ENCODE results near the gene FOS. TPM values are rescaled to one million over a fixed set of nuclear protein-coding genes. Genes with fewer than 3 reads are reported as not detected.
"Not testable (repeated sequence)": the region's sequence is repeated elsewhere in the genome, so short reads cannot be mapped to it uniquely, and the experiment has no call there.

Gene FOS
- total RNA-seq, 1 experiment from 2014 or later = 3.1 TPM

DNA sequence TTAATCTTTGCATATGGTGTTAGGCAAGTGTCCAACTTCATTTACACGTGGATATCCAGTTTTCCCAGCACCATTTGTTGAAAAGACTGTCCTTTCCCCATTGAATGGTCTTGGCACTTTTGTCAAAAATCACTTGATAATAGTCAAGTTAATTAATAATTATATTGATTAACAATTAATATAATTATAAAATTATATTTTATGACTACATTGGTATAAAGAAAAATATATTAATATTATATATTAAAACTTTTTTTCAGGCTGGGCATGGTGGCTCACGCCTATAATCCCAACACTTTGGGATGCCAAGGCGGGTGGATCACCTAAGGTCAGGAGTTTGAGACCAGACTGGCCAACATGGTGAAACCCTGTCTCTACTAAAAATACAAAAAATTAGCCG lies 27.8 kb downstream of the FOS start:
- H3K9me3 ChIP-seq (replicated peaks); H3K27me3 ChIP-seq; H3K27ac ChIP-seq; DNase-seq; H3K36me3 ChIP-seq; H3K4me1 ChIP-seq; H3K4me3 ChIP-seq: not testable (repeated sequence)

DNA sequence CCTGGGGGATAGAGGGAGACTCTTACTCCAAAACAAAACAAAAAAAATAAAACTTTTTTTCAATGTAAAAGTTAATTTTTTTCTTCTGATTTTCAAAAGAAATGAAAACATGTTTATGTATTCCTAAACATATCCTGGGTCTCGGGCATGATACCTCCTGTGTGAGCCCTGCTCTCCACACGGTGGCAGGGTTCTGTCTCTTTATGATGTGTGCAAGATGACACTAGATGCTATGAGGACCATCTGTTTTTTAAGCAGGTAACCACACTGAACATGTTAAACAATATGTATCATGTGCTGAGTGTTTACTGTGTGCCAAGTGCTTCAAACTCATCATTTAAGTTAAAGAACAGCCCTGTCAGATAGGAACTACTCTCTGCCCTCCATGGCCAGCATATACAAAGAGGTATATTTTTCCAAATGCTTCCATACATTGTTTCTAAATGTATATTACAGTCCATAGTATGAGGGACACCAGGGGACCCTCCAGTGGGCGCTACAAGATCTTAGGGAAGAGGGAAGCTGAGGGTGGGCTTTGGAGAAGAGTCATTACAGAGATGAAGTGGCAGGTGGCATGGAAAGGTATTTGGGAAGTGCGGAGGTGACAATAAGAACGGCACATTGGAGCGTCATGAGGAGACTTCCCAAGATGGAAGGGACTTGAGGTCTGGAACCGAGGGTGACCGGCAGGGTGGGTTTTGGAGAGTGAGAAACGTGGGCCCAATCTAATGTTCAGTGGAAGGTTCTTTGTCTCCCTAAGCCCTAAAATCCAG lies 28.5 kb downstream of the FOS start:
- H3K27ac ChIP-seq = no peak overlapping the region
- no peaks in the 10 kb centered on the region for H3K36me3 ChIP-seq
- no peaks in the 10 kb centered on the region for H3K27me3 ChIP-seq
- peaks cover 8% of the 10 kb centered on the region; the same call in 1 of the 2 replicates for H3K4me1 ChIP-seq
- DNase-seq = peak; percentile 18 to 37
- no peaks in the 10 kb centered on the region for H3K9me3 ChIP-seq (replicated peaks)
- no peak overlapping the region for H3K4me3 ChIP-seq

DNA sequence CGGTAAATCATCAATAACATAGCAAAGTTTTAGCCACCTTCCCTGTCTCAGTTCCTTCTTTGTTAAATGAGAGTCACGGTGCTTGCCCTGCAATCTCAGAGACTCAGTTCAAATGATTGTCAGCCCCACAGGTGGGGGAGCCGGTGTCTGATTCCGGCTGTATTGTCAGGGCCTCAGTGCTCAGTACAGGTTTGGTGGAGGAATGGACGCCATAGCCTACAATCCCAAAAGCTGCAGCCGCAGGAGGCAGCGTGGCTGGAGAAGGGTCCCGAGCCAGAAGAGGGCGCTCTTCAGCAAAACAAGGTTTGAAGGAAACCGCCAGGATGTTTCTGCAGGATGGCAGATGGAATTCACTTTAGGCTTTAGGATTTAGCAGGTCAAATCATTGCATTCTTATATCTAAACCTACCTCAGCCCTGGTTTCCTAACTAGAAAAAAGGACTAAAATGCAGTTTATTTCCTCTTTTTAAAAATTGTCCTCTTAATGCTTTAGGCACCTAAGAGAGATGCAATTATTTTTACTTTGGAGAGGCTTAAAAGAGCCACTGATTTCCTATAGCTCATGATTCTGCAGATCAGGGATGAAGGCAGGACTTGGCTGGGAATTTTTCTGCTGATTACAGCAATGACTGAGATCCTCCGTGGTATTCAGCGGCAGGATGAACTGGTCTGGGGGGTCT lies 29.2 kb downstream of the FOS start:
- H3K9me3 ChIP-seq (replicated peaks) = no peaks in the 10 kb centered on the region
- H3K36me3 ChIP-seq = no peaks in the 10 kb centered on the region
- no peak overlapping the region for H3K4me3 ChIP-seq
- DNase-seq = peak; percentile 73 to 90
- peaks cover 8% of the 10 kb centered on the region; the same call in 1 of the 2 replicates for H3K4me1 ChIP-seq
- H3K27ac ChIP-seq = no peak overlapping the region
- H3K27me3 ChIP-seq = no peaks in the 10 kb centered on the region

DNA sequence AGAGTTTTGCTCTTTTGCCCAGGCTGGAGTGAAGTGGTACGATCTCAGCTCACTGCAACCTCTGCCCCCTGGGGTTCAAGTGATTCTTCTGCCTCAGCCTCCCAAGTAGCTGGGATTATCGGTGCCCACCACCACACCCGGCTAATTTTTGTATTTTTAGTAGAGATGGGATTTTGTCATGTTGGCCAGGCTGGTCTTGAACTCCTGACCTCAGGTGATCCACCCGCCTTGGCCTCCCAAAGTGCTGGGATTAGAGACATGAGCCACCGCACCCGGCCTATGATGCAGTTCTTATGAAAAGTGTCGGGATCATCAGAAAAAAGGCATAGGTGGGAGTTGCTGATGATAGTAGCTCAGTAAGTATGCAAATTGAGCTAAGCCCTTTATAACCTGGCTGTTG lies 30.4 kb downstream of the FOS start:
- H3K4me1 ChIP-seq; H3K36me3 ChIP-seq; H3K27ac ChIP-seq; DNase-seq; H3K4me3 ChIP-seq; H3K27me3 ChIP-seq; H3K9me3 ChIP-seq (replicated peaks): not testable (repeated sequence)

DNA sequence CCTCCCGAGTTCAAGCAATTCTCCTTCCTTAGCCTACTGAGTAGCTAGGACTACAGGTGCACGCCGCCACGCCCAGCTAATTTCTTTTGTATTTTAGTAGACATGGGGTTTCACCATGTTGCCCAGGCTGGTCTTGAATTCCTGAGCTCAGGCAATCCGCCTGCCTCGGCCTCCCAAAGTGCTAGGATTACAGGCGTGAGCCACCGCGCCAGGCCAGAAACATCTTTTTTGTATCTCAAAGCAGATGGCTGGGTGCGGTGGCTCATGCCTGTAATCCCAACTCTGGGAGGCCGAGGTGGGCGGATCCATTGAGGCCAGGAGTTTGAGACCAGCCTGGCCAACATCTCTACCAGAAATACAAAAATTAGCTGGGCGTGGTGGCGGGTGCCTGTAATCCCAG lies 30.9 kb downstream of the FOS start:
- H3K27ac ChIP-seq; H3K4me3 ChIP-seq; DNase-seq; H3K27me3 ChIP-seq; H3K4me1 ChIP-seq; H3K36me3 ChIP-seq; H3K9me3 ChIP-seq (replicated peaks): not testable (repeated sequence)

DNA sequence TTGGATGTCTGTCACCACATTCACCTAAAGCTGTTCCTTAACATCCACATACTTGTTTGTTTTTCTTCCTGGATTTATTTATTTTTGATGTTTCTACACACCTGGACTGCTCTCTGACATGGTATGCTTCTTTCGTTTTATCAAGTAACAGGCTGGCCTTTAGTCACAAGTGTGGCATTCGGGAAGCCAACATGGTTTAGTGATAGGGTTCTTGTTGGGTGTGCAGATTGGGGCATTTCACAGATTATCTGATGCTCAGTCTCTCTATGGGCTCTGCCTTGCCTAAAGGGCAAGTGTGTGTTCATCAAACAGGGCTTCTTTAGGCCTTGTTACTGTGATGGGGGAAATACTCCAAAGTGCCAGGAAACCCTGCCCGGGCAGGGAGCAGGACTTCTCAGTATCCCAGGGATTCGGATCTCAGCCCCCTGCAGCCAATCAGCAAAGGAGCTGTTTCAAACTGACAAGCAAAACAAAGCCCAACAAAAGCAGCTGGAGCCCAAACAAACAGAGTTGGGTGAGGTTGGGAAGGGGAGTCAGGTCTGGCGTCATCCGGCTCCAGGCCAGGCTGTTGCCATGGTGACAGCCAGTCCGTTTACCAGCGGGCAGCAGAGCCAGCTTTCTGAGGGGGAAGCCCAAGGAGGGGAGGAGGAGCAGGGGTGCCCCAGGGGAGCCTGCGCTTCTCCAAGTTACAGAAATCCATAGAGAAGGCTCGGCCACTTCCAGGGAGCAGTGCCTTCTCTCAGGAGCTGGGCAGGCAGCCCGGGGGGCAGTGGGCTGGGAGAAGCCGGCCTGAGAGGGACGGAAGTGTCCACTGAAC lies 31.9 kb downstream of the FOS start:
- no peak overlapping the region for H3K27ac ChIP-seq
- H3K4me1 ChIP-seq = peaks cover 8% of the 10 kb centered on the region; the same call in 1 of the 2 replicates
- H3K36me3 ChIP-seq = no peaks in the 10 kb centered on the region
- H3K9me3 ChIP-seq (replicated peaks) = no peaks in the 10 kb centered on the region
- peak; percentile 82 for DNase-seq
- H3K4me3 ChIP-seq = peak overlapping the region; percentile 27; the same call in 1 of the 2 replicates
- peaks cover 3% of the 10 kb centered on the region; the same call in 1 of the 2 replicates for H3K27me3 ChIP-seq

DNA sequence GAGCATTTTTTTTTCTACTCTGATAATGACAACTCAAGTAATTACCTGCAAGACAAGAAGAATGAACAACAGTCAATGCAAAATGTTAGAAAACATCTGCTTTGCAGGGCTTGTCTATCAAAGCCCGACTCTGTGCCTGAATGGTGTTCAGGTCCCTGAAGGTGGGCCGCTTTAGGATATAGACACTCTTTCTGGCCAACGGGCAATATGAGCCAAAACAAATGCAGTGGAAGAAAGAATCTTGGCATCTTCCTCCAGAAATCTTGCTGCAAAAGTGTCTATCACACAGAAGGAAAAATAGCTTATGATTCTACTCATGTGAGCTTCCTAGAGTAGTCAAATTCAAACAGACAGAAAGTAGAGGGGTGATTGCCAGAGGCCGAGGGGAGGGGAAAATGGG lies 32.7 kb downstream of the FOS start:
- Histone ChIP-seq H3K36me3 (no peaks in the 10 kb centered on the region), H3K4me1 (peaks cover 8% of the 10 kb centered on the region; the same call in 1 of the 2 replicates), H3K27ac (no peak overlapping the region), H3K9me3 (replicated peaks) (no peaks in the 10 kb centered on the region), H3K27me3 (peaks cover 3% of the 10 kb centered on the region; the same call in 1 of the 2 replicates), H3K4me3 (no peak overlapping the region)
- DNase-seq = no peak

DNA sequence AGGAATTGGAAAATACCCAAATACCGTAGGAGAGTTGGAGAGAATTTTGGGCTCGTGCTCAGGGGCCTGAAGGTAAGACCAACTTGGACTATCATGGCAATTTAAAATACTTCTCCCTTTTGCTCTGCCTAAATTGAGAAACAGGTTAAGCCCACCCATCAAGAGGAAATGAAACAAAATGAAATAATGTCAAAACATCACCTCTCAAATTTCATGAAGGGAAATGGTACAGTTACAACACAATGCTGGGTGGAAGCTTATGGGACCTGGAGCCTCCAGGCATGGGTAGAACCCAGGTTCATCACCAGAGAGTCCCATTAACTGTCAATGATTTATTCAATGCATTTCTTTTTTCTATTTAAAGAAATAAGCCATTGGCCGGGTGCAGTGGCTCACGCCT lies 33.7 kb downstream of the FOS start:
- H3K4me3 ChIP-seq = no peak overlapping the region
- no peak for DNase-seq
- no peaks in the 10 kb centered on the region for H3K9me3 ChIP-seq (replicated peaks)
- H3K36me3 ChIP-seq = no peaks in the 10 kb centered on the region
- H3K27ac ChIP-seq = no peak overlapping the region
- H3K4me1 ChIP-seq = peaks cover 8% of the 10 kb centered on the region; the same call in 1 of the 2 replicates
- H3K27me3 ChIP-seq = peaks cover 3% of the 10 kb centered on the region; the same call in 1 of the 2 replicates

DNA sequence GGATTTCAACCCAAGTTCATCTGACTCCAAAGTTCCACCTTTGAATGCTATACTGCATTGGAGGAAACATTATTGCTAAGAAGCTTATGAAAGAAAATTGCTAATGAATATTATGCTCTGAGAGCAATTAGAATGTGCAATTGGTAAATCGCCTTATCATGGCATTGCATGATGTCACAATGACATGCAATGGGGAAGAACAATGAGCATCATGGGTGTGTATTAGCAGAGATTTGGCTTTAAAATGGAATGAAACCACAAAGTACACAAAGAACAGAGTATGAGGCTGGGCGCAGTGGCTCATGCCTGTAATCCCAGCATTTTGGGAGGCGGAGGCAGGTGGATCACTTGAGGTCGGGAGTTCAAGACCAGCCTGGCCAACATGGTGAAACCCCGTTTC lies 34.7 kb downstream of the FOS start:
- H3K36me3 ChIP-seq = no peaks in the 10 kb centered on the region
- DNase-seq = no peak
- H3K4me1 ChIP-seq = peaks cover 8% of the 10 kb centered on the region; the same call in 1 of the 2 replicates
- no peaks in the 10 kb centered on the region for H3K9me3 ChIP-seq (replicated peaks)
- H3K27me3 ChIP-seq = peaks cover 3% of the 10 kb centered on the region; the same call in 1 of the 2 replicates
- no peak overlapping the region for H3K4me3 ChIP-seq
- H3K27ac ChIP-seq = no peak overlapping the region

DNA sequence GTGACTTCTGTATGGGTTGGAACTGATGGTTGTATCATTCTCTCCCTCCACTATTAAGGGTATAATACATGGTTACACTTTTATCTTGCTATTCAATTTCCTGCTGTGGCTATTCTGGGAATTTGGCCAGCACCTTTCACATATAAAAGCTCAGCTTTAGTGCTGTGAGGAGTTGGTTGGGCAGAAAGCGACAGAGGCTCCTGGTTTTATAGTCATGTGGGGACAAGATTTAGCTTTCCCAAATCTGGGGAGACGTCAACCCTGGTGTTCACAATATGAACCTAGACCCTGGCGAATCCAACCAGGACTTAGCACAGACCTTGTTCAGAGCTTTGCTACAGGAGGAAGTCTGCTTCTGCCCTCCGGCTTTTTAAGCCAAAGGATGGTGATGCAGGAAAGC lies 36.5 kb downstream of the FOS start:
- no peak overlapping the region for H3K27ac ChIP-seq
- no peak overlapping the region for H3K4me3 ChIP-seq
- no peaks in the 10 kb centered on the region for H3K9me3 ChIP-seq (replicated peaks)
- DNase-seq = no peak
- peaks cover 8% of the 10 kb centered on the region; the same call in 1 of the 2 replicates for H3K4me1 ChIP-seq
- H3K27me3 ChIP-seq = peaks cover 3% of the 10 kb centered on the region; the same call in 1 of the 2 replicates
- no peaks in the 10 kb centered on the region for H3K36me3 ChIP-seq

DNA sequence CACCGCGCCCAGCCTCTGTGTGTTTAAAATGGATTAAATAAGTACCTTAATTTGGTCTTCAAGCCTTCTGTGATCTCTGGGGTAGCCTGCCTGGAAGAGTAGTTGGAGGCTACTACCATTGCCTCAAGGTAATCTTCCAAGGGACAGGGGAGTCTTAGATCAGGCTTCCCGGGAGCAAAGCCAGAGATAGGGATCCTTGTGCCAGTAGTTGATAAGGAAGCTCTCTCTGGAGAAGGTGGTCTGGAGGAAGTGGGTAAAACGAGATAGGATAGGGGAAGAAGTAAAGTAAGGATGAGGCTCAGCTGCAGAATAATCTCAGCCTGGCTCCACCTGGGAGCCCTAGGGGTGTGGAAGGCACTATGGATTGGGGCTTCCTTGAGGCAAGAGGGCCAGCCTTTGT lies 38.5 kb downstream of the FOS start:
- H3K27me3 ChIP-seq = peaks cover 3% of the 10 kb centered on the region; the same call in 1 of the 2 replicates
- no peak for DNase-seq
- H3K9me3 ChIP-seq (replicated peaks) = no peaks in the 10 kb centered on the region
- no peaks in the 10 kb centered on the region for H3K36me3 ChIP-seq
- H3K4me1 ChIP-seq = no peaks in the 10 kb centered on the region
- H3K27ac ChIP-seq = no peak overlapping the region
- H3K4me3 ChIP-seq = no peak overlapping the region

DNA sequence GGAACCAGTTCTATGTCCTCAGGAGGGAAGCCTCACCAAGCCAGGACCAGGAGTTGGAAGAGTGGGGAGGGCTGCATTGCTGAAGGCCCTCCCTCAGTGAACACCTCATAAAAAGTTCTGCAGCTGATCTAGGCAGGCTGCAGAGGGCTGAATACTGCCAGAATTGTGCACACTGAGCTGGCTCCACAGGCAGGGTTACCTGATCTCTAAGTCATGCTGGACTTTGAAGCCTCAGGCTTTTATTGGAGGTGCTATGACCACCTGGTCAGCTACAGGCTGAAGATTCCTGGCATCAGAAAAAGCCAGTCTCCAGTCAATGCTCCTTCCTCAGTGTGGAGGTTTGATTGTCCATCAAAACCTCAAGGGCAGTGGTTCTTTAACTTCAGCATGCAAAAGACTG lies 39.7 kb downstream of the FOS start:
- no peak overlapping the region for H3K4me3 ChIP-seq
- H3K27ac ChIP-seq = no peak overlapping the region
- H3K9me3 ChIP-seq (replicated peaks) = no peaks in the 10 kb centered on the region
- no peaks in the 10 kb centered on the region for H3K4me1 ChIP-seq
- H3K27me3 ChIP-seq = no peaks in the 10 kb centered on the region
- H3K36me3 ChIP-seq = no peaks in the 10 kb centered on the region
- DNase-seq = no peak

DNA sequence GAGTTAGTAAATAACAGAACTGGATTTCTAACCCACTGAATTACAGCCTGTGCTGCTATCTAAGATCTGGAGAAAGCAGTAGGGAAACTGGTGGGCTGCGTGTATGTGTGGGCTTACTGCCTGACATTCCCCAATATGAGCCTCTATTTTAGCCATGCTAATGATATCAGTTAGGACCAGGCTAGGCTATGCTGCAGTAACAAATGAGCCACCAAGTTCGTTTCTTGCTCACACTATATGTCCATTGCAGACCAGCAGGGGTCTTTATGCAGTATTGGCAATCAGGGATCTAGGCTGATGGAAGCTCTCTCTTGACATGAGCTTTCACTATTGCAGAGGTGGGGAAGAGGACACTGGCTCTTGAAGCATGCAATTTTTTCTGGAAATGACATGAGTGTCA lies 40.4 kb downstream of the FOS start:
- H3K27ac ChIP-seq = no peak overlapping the region
- no peaks in the 10 kb centered on the region for H3K4me1 ChIP-seq
- no peaks in the 10 kb centered on the region for H3K36me3 ChIP-seq
- DNase-seq = no peak
- H3K4me3 ChIP-seq = no peak overlapping the region
- no peaks in the 10 kb centered on the region for H3K27me3 ChIP-seq
- no peaks in the 10 kb centered on the region for H3K9me3 ChIP-seq (replicated peaks)

DNA sequence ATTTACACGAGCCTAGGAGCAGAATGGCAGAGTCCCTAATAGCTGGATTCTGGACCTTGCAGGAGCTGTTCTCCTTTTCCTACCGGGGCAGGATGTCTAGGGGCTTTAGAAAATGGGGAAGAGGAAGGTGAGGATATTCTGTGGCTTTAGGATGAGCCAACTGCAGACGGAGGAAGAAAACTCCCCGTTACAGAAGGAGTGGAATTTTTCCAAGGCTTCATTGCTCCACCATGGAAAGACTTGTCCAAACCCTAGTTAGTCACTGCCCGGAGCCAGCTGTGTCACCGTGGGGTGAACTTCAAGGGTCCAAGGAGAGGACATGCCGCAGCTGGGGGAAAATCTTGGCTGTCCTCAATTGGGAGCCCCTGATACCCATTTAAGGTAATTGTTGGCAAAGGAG lies 41.6 kb downstream of the FOS start:
- Histone ChIP-seq H3K4me1 (no peaks in the 10 kb centered on the region), H3K27me3 (no peaks in the 10 kb centered on the region), H3K9me3 (replicated peaks) (no peaks in the 10 kb centered on the region), H3K27ac (no peak overlapping the region), H3K36me3 (no peaks in the 10 kb centered on the region), H3K4me3 (no peak overlapping the region)
- no peak for DNase-seq

DNA sequence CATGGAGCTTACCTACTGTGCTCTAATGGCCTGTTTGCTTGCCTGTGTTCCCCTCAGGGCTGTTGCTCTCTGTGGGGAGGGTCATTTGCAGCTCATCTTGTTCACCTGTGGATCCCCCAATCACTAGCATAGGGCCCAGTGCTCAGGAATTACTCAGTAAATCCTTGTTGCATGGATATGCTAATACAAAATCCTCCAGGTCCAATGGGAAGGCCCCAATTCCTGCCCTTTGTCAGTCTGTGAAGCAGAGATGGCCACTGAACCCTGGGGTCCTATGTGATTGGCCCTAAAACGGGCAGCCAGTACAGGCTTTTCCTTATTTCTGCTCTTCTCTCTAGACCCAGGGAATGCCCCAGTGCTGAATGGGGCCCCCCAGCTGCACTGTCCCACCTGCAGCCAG lies 44.1 kb downstream of the FOS start:
- H3K4me1 ChIP-seq = no peaks in the 10 kb centered on the region
- H3K4me3 ChIP-seq = no peak overlapping the region
- no peak for DNase-seq
- no peaks in the 10 kb centered on the region for H3K36me3 ChIP-seq
- no peaks in the 10 kb centered on the region for H3K9me3 ChIP-seq (replicated peaks)
- peaks cover 8% of the 10 kb centered on the region for H3K27me3 ChIP-seq
- no peak overlapping the region for H3K27ac ChIP-seq
